Keratinocyte (primary cell): ENCODE data around the gene THBD. TPM values are rescaled to one million over a fixed set of nuclear protein-coding genes. Genes with fewer than 3 reads are reported as not detected.

ENCODE experiments used
- DNase-seq: peaks from one replicate; pipeline ENCODE4 v3.0.0-alpha.2; 2011; ENCODE audit warnings: low read depth, missing footprints, low spot score
- FAIRE-seq: peaks from 2 replicates; lab custom pipeline; 2011; peaks lifted over from hg19 to GRCh38; lab: Jason Lieb, UNC
- H2AFZ ChIP-seq: 2 replicates; pipeline ENCODE4 v1.6.0; 2012; ENCODE audit warnings: low read length, control low read depth, inconsistent platforms; ENCODE audit not compliant: control insufficient read depth
- H3K27ac ChIP-seq: 2 replicates; pipeline ENCODE4 v1.5.1; 2011; ENCODE audit warnings: low read length; ENCODE audit not compliant: control insufficient read depth, insufficient read depth
- H3K27me3 ChIP-seq: 3 replicates; pipeline ENCODE4 v1.6.0; 2011; ENCODE audit warnings: low read length; ENCODE audit not compliant: control insufficient read depth, insufficient read depth; ENCODE audit errors: extremely low read depth
- H3K36me3 ChIP-seq, 2 experiments: 2 replicates in 1 of 2; 3 replicates in 1 of 2; pipeline ENCODE4 v1.5.1; 2011; ENCODE audit warnings: low read length in 2 of 2, mild to moderate bottlenecking in 1 of 2; ENCODE audit not compliant: control insufficient read depth in 2 of 2, insufficient read depth in 2 of 2; ENCODE audit errors: extremely low read depth in 1 of 2
- H3K4me1 ChIP-seq: 3 replicates; pipeline ENCODE4 v1.5.1; 2011; ENCODE audit warnings: low read length; ENCODE audit not compliant: control insufficient read depth, insufficient read depth; ENCODE audit errors: extremely low read depth
- H3K4me2 ChIP-seq: 3 replicates; pipeline ENCODE4 v1.6.0; 2011; ENCODE audit warnings: low read depth, low read length; ENCODE audit not compliant: control insufficient read depth, insufficient read depth; ENCODE audit errors: extremely low read depth
- H3K4me3 ChIP-seq, 3 experiments: fragments of 200-600 bp in 1 of 3; sonication (generic) in 1 of 3; 2 replicates in 2 of 3; 3 replicates in 1 of 3; pipeline ENCODE4 v1.5.1; 2011 to 2016; ENCODE audit warnings: low read length in 3 of 3, mild to moderate bottlenecking in 3 of 3, control low read depth in 2 of 3, inconsistent platforms in 1 of 3, low read depth in 1 of 3, mixed read lengths in 1 of 3, mixed run types in 1 of 3, moderate library complexity in 1 of 3; ENCODE audit not compliant: control insufficient read depth in 2 of 3, insufficient read depth in 2 of 3; ENCODE audit errors: extremely low read depth in 1 of 3
- H3K79me2 ChIP-seq: 2 replicates; pipeline ENCODE4 v1.6.0; 2012; ENCODE audit warnings: low read length; ENCODE audit not compliant: control insufficient read depth, insufficient read depth
- H3K9ac ChIP-seq: 3 replicates; pipeline ENCODE4 v1.6.0; 2011; ENCODE audit warnings: low read length; ENCODE audit not compliant: control insufficient read depth, insufficient read depth; ENCODE audit errors: extremely low read depth
- H3K9me1 ChIP-seq: 3 replicates; pipeline ENCODE4 v1.6.0; 2011; ENCODE audit warnings: low read length; ENCODE audit not compliant: control insufficient read depth, insufficient read depth; ENCODE audit errors: extremely low read depth
- H3K9me3 ChIP-seq: 2 replicates; pipeline ENCODE4 v1.5.1; 2012; ENCODE audit warnings: low read depth, low read length; ENCODE audit not compliant: control insufficient read depth
- H4K20me1 ChIP-seq: 3 replicates; pipeline ENCODE4 v1.6.0; 2011; ENCODE audit warnings: low read length; ENCODE audit not compliant: control insufficient read depth, insufficient read depth; ENCODE audit errors: extremely low read depth
- CTCF ChIP-seq, 3 experiments: IDR thresholded peaks in 1 of 3; conservative IDR thresholded peaks in 1 of 3; optimal IDR thresholded peaks in 1 of 3; 2 replicates in 2 of 3; 3 replicates in 1 of 3; pipeline versions ENCODE3 to v1.5.1; 2011; ENCODE audit warnings: low read length in 3 of 3, mild to moderate bottlenecking in 3 of 3, moderate library complexity in 2 of 3, control low read depth in 1 of 3, inconsistent platforms in 1 of 3; ENCODE audit not compliant: insufficient read depth in 2 of 3; ENCODE audit errors: extremely low read depth in 1 of 3
- EZH2 ChIP-seq: IDR thresholded peaks from one replicate; pipeline ENCODE4 v1.6.1; 2012; ENCODE audit warnings: inconsistent platforms, mild to moderate bottlenecking, low read length, moderate library complexity
- dilution Hi-C: fragments of 300-500 bp; cut with MboI; formaldehyde crosslinking; loops from one replicate; pipeline ENCODE4 v1.7.0; 2020; ENCODE audit warnings: low sequenced_read_pairs; ENCODE audit not compliant: extremely low pct_ligation_motif_present
- polyA plus RNA-seq, 5 experiments: library from polyadenylated mRNA; depleted of rRNA in 3 of 5; stranded (reverse) in 3 of 5; stranded (forward) in 1 of 5; unstranded in 1 of 5; fragments of >200 nt; gene quantifications; 1 replicate in 1 of 5; 2 replicates in 3 of 5; 3 replicates in 1 of 5; pipeline versions ENCODE4 v1.2.1 to v1.2.3, GENCODE V29; 2011 to 2012; ENCODE audit warnings: missing spikeins in 2 of 5, low read depth in 1 of 5, low replicate concordance in 1 of 5

Gene THBD
- polyA plus RNA-seq, 1 donor (not counting 4 experiments of a cell fraction or from before 2014, with no cell fraction given): 4.7 TPM

DNA sequence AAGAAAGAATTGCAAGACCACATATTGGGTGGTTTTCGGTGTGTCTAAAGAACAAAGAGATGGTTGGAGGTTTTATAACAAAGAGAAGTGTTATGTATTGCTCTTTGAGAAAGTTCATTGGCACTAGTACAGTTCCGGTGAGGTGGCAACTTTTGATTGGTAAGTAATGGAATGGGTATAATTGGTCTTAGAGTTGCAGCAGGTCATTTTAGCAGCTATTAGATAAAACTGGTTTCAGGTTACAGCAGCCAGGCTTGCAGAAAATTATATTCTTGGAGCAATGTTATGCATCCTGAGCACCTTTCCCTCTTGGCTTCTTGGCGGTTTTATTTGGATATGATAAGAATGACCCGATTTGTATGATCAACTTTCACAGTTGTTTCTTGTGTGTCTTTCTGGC, 26.6 kb downstream of the THBD start:
- Histone ChIP-seq H3K9me1 (no peaks in the 10 kb centered on the region), H3K9ac (no peak overlapping the region), H3K4me3 (no peak overlapping the region), H3K27me3 (no peaks in the 10 kb centered on the region), H3K9me3 (no peaks in the 10 kb centered on the region), H3K4me2 (no peak overlapping the region), H3K79me2 (no peaks in the 10 kb centered on the region), H3K36me3 (no peaks in the 10 kb centered on the region), H4K20me1 (no peaks in the 10 kb centered on the region), H3K27ac (no peak overlapping the region), H2AFZ (no peak overlapping the region), H3K4me1 (no peaks in the 10 kb centered on the region)
- TF ChIP-seq CTCF (optimal IDR thresholded peaks at IDR 0.05 in 1 of 3, IDR thresholded peaks at IDR 0.05 in 1 of 3, conservative IDR thresholded peaks at IDR 0.05 in 1 of 3; ENCODE audit: extremely low read depth in 1 of 3, insufficient read depth in 2 of 3, low read length in 3 of 3) (no peak), EZH2 (no peak)
- DNase-seq (no peak), FAIRE-seq (no peak)
- dilution Hi-C loops: no loop called here

DNA sequence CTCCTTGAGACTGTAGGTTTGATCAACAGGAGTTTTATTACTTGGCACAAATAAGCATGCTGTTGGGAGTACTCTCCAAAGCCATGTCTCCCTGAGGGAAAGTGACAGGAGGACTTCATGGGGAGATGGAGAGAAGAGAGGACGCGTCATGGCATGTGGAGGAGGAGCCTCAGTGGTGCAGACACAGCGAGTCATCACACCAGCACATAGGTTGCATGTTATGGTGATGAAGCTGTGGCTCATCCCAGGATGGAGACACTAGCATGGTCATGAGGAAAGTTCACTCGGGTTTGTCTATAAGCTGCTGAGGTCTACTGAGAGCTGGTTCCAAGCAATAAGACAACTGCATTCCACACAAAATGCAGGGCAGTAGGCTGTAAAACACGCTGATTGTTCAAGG, 27.5 kb downstream of the THBD start:
- peak; percentile 82 for FAIRE-seq
- Histone ChIP-seq H3K79me2 (no peaks in the 10 kb centered on the region), H3K4me2 (no peak overlapping the region), H3K4me3 (no peak overlapping the region), H4K20me1 (no peaks in the 10 kb centered on the region), H3K27ac (no peak overlapping the region), H3K9me3 (no peaks in the 10 kb centered on the region), H3K4me1 (no peaks in the 10 kb centered on the region), H3K36me3 (no peaks in the 10 kb centered on the region), H3K27me3 (no peaks in the 10 kb centered on the region), H3K9me1 (no peaks in the 10 kb centered on the region), H2AFZ (no peak overlapping the region), H3K9ac (no peak overlapping the region)
- TF ChIP-seq CTCF (optimal IDR thresholded peaks at IDR 0.05 in 1 of 3, IDR thresholded peaks at IDR 0.05 in 1 of 3, conservative IDR thresholded peaks at IDR 0.05 in 1 of 3; ENCODE audit: extremely low read depth in 1 of 3, insufficient read depth in 2 of 3, low read length in 3 of 3) (no peak), EZH2 (no peak)
- dilution Hi-C loops: no loop called here
- no peak for DNase-seq
